ACHN (cell line): ENCODE results near the gene LPAR3.
"Not testable (repeated sequence)": the region's sequence is repeated elsewhere in the genome, so short reads cannot be mapped to it uniquely, and the experiment has no call there.

Experiments used
- DNase-seq: peaks from one replicate; pipeline ENCODE4 v3.0.0-alpha.2; 2015
- in situ Hi-C: cut with HindIII; loops from 2 replicates; pipeline ENCODE4 v1.10.0; 2017; ENCODE audit warnings: low sequenced_read_pairs, low pct_ligation_motif_present, low pct_unique_long_range_greater_than_20kb

LPAR3 gene

GRCh38 chr1:84912726-84913554 lies 19.9 kb upstream of the LPAR3 start:
- DNase-seq = no peak
- in situ Hi-C loops = no loop called here

DNA sequence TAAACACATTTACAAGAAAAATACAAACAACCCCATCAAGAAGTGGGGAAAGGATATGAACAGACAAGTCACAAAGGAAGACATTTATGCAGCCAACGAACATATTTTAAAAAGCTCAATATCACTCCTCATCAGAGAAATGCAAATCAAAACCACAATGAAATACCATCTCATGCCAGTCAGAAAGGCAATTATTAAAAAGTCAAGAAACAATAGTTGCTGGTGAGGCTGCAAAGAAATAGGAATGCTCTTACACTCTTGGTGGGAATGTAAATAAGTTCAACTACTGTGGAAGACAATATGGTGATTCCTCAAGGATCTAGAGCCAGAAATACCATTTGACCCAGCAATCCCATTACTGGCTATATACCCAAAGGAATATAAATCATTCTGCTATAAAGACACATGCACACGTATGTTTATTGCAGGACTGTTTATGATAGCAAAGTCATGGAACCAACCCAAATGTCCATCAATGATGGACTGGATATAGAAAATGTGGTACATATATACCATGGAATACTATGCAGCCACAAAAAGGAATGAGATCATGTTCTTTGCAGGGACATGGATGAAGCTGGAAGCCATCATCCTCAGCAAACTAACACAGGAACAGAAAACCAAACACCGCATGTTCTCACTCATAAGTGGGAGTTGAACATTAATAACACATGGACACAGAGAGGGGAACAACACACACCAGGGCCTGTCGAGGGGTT lies 15.9 kb upstream of the LPAR3 start:
- DNase-seq, in situ Hi-C loops: not testable (repeated sequence)

DNA sequence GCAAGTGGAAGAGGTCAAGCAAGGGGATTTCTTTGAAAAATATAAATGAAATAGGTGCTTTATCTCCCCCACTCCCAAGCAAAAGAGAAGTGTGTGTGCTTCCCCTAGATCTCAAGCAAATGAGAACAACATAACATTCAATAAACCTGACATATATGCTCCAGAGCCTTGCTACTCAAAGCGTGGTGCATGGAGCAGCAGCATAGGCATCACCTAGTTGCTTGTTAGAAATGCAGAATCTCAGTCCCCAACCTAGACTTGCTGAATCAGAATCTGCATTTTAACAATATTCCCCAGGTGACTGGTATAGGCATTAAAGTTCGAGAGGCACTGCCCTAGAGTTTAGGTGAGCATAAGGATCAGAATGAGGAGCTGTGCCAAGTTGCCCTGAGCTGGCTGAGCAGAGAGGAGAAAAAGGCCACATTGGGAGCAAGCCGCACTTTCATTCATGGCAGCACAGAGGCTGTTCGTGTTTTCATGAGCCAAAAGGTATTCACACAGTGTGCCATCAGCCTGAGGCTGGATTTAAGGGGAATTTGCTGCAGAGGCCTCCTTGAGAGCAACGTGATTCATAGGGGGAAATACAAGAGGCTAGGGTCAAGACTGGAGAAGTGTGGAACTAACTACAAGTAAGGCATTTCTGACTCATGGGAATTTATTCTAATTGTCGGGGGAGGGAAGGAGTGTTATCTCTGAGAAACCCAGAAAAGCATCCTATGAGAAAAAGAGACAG lies 14.3 kb upstream of the LPAR3 start:
- DNase-seq = peak; percentile 21
- in situ Hi-C loops = no loop called here

- DNase-seq, in situ Hi-C loops: not testable (repeated sequence)
Measured at GRCh38 chr1:84902727-84903126, 9.7 kb upstream of the LPAR3 start.

DNA sequence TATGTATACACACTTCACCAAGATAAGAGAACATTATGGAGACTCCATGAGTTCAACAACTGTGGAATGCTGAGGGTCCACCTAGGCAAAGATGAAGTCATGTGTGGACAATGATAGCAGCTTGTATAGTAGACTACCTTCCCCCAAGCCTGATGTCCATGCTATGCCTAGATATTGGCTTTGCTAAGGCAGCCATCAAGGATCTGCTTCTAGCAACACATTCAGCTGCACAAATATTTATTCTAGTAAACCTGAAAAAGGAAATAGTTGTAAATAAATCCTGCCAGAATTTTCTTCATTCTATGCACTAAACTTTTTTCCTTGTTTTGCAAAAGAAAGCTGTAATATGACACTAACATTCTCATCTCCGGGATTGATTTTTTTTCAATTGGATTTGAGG lies 7.0 kb upstream of the LPAR3 start:
- no peak for DNase-seq
- in situ Hi-C loops = no loop called here

- in situ Hi-C loops = no loop called here
- no peak for DNase-seq
Measured at GRCh38 chr1:84896279-84896678, 3.3 kb upstream of the LPAR3 start.

DNA sequence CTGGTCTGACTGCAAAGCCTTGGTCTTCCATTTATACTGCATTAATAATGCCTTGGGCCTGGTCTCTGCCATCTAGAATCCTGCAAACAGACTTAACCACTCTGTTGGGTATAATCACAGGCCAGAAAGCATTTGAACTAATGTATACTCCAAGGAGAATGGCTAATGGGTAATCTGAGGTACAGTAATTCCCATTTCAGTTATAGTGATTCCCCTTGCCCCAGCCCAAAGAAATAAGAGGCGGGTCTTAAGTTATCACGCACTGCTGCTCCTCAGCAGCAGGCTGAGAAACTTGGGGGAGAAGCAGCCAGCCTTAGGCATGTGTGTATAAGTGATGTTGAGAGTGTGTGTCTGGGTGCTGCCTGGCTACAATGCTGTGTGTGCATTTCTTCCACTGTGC lies 2.4 kb downstream of the LPAR3 start:
- no peak for DNase-seq
- in situ Hi-C loops = no loop called here

DNA sequence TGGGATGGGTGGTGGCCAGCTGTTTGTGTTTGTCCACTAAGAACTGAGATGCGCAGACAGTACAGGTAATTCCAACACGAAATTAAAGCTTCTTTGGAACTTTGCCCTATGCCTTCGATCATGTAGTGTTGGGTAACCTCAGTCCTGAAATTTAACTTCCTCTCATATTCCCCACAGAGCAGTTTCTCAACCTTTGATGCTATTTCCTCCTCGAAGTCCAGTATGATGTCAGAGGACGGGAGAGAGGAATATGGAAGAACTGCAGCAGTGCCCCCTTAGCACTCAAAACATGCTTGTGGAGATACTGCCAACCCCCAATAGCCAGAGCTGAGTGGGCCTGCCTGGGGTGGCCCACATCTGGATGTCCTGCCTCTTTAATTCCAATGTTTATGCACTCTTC lies 3.6 kb downstream of the LPAR3 start:
- no peak for DNase-seq
- in situ Hi-C loops = no loop called here

GRCh38 chr1:84888753-84889152 lies 4.3 kb downstream of the LPAR3 start:
- in situ Hi-C loops = no loop called here
- DNase-seq = no peak

DNA sequence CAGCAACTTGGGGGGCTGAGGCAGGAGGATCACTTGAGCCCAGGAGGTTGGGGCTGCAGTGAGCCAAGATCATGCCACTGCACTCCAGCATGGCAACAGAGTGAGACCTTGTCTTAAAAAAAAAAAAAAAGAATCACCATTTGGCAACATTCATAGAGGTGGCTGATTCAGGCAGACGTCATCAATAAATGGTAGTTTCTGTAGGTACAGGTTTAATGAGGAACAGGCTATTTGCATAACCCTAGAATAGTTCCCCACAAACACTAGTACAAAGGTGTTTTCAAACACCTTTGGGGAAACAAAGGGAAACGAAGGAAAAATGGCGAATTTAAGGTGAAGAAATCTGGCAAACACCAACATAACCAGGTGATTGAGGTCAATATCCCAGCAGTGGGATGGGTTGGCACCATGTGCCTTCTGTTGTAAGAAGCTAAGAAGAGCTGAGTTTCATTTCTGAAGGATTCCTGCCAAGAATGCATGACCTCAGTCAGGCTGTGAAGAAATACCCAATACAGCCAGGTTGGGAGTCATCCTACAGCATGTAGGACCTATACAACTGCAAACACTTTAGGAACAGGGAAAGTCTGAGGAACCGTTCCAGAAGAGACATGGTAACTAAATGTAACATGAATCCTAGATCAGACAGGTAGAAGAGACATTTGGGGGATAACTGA lies 5.6 kb downstream of the LPAR3 start:
- in situ Hi-C loops = no loop called here
- no peak for DNase-seq

DNA sequence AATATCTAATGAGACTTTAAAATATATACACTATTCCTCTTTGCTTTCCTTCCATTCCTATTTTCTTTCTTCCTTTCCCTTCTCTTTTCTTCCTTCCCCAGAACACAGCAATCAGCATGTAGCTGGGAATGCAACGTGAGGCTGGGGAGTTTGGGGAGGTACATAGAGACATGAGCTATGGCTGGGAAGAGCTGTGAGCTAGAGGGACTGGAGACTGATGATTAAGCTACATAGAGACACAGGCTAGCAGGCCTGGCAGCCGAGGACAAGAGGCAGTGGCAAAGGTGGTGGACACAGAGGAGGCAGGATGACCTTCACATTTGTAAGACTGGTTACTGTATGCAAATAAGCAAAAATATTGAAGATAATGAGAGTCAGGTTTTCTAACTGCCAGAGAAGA lies 7.5 kb downstream of the LPAR3 start:
- in situ Hi-C loops = no loop called here
- DNase-seq = no peak

GRCh38 chr1:84884671-84885389 lies 8.2 kb downstream of the LPAR3 start:
- in situ Hi-C loops = no loop called here
- no peak for DNase-seq

DNA sequence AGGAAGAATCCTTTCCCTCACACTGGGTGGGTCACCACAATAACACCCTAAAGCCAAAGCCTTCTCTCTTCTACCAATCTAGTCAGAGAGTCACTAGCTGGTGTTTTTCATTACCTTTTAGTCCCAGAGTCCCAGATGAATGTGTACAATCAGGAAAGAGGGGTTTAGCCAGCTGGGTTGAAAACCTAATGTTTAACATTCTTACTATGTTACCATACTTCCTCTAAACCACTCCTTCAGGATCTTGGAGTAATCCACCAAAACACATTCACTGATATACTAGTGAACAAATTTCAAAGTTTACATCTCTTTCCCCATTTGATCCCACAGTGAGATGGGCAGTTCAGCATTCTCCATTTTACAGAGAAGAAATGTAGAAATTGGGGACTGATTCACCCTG lies 9.7 kb downstream of the LPAR3 start:
- no peak for DNase-seq
- in situ Hi-C loops = no loop called here

DNA sequence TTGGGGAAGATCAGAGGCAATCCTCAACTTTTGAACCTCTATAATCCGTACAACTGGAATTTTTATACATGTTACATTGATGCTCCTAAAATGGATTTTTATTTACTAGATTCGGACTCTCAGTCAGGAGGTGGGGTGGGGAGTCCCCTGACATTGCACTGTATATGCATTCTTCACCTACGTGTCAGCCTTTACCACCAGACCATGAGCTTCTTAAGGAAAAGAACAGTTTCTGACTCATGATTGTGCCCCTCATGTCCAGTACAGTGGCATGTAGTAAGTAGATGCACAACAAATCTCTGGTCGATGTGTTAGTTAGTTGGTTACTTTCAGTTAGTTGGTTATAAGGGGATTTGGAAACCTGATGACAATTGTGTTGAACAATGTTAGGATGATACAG lies 15.4 kb downstream of the LPAR3 start:
- DNase-seq = no peak
- in situ Hi-C loops = no loop called here

- DNase-seq = no peak
- in situ Hi-C loops = no loop called here
Measured at GRCh38 chr1:84876353-84876752, 16.7 kb downstream of the LPAR3 start.

- no peak for DNase-seq
- in situ Hi-C loops = no loop called here
Measured at GRCh38 chr1:84873366-84873765, 19.6 kb downstream of the LPAR3 start.

GRCh38 chr1:84872696-84873355 lies 20.2 kb downstream of the LPAR3 start:
- in situ Hi-C loops = no loop called here

GRCh38 chr1:84871181-84871580 lies 21.8 kb downstream of the LPAR3 start:
- in situ Hi-C loops = no loop called here
- no peak for DNase-seq

More at GRCh38 chr1:84872696-84873355, 20.2 kb downstream of the LPAR3 start:
- no peak for DNase-seq
